MCF 10A (cell line): Measurements from ENCODE around the gene ZIC2. TPM values are rescaled to one million over a fixed set of nuclear protein-coding genes. Genes with fewer than 3 reads are reported as not detected.

Experiments
- BruUV-seq: library from RNA; stranded (reverse); fragments of 400-500 nt; replicated peaks from 2 replicates; lab custom pipeline; 2021; lab: Mats Ljungman, UMichigan
- CTCF ChIA-PET: fragments of 300-600 bp; sonication (Branson Sonifier 250); formaldehyde crosslinking; extraction: SDS; loops from one replicate; lab custom pipeline; 2021; ENCODE audit warnings: antibody characterized with exemption, inconsistent platforms; lab: Yijun Ruan, JAX
- POLR2A ChIA-PET: fragments of 300-600, 350-650 bp; sonication (Branson Sonifier 250); formaldehyde crosslinking; extraction: SDS; loops from one replicate; lab custom pipeline; 2020; ENCODE audit warnings: antibody characterized with exemption, inconsistent platforms; lab: Yijun Ruan, JAX
- DNase-seq: peaks from one replicate; pipeline ENCODE4 v3.0.0-alpha.2; 2018; ENCODE audit not compliant: unreplicated experiment
- H3K27ac Mint-ChIP-seq: one replicate; pipeline ENCODE4 v1.8.0; 2022; ENCODE audit warnings: mild to moderate bottlenecking, low read depth, mixed read lengths; ENCODE audit not compliant: unreplicated experiment
- H3K27me3 Mint-ChIP-seq: one replicate; pipeline ENCODE4 v1.8.0; 2022; ENCODE audit warnings: mixed read lengths; ENCODE audit not compliant: insufficient read depth, unreplicated experiment
- H3K36me3 Mint-ChIP-seq: one replicate; pipeline ENCODE4 v1.8.0; 2022; ENCODE audit warnings: mild to moderate bottlenecking, moderate library complexity, mixed read lengths; ENCODE audit not compliant: insufficient read depth, unreplicated experiment
- H3K4me1 Mint-ChIP-seq: one replicate; pipeline ENCODE4 v1.8.0; 2022; ENCODE audit warnings: mixed read lengths; ENCODE audit not compliant: insufficient read depth, unreplicated experiment
- H3K4me3 Mint-ChIP-seq: one replicate; pipeline ENCODE4 v1.8.0; 2022; ENCODE audit warnings: mild to moderate bottlenecking, moderate library complexity, mixed read lengths; ENCODE audit not compliant: unreplicated experiment
- H3K9me3 Mint-ChIP-seq: one replicate; pipeline ENCODE4 v1.8.0; 2022; ENCODE audit warnings: mixed read lengths; ENCODE audit not compliant: unreplicated experiment
- CTCF ChIP-seq: fragments of 200-600 bp; IDR thresholded peaks from one replicate; pipeline ENCODE4 v1.8.0; 2022; ENCODE audit warnings: antibody characterized with exemption, mild to moderate bottlenecking; ENCODE audit not compliant: unreplicated experiment
- intact Hi-C: fragments of 100-400 bp; cut with micrococcal nuclease; formaldehyde crosslinking; loops from 2 replicates; pipeline ENCODE4 v1.14.1; 2022
- total RNA-seq: library from RNA; stranded (reverse); gene quantifications from 2 replicates; pipeline ENCODE4 v1.2.3, GENCODE V29; 2022

The ZIC2 gene
- total RNA-seq, 1 experiment from 2014 or later: 8.2 TPM

DNA sequence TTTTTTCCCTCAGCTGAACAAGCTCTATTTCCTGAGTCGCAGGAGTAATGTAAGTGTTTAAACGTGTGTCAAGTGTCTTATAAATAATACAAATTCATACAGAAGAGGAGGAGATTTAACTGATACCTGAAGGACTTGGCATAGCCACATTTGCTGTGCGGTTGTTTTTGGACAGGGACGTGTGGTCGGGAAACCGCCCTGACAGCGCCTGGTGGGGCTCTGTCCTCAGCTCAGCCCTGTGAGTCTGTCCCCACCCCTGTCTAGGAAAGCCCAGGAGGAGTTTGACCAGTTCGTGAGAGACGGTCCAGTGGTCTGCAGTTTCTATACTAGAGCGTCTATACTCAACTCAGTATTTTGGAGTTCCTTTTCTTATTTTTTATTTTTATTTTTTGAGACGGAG, 16.7 kb downstream of the ZIC2 start:
- CTCF ChIA-PET: interaction anchor here (0.6 kb wide), 1 partner anchor 1574 kb away, joined by 3 read pairs; no protein-coding TSS in a partner anchor
- Mint-ChIP-seq H3K9me3 (no peaks in the 10 kb centered on the region), H3K27ac (no peak overlapping the region), H3K27me3 (peaks cover 37% of the 10 kb centered on the region), H3K4me3 (no peak overlapping the region), H3K4me1 (peaks cover 2% of the 10 kb centered on the region), H3K36me3 (no peaks in the 10 kb centered on the region)
- POLR2A ChIA-PET: no interaction called here
- intact Hi-C loops: no loop called here
- no peak for DNase-seq
- TF ChIP-seq CTCF: no peak
- no TSS peak for BruUV-seq

- no peak overlapping the region for H3K27ac Mint-ChIP-seq
- H3K4me1 Mint-ChIP-seq: peaks cover 9% of the 10 kb centered on the region
- ChIA-PET CTCF (interaction anchor here (0.6 kb wide), 2 partner anchors 184 to 897 kb away, joined by 3 to 4 read pairs; no protein-coding TSS in a partner anchor), POLR2A (interaction anchor here (0.6 to 1.0 kb wide), 2 partner anchors 20 to 54 kb away, joined by 3 read pairs; no protein-coding TSS in a partner anchor)
- no peak overlapping the region for H3K4me3 Mint-ChIP-seq
- no peaks in the 10 kb centered on the region for H3K27me3 Mint-ChIP-seq
- no peaks in the 10 kb centered on the region for H3K36me3 Mint-ChIP-seq
- no peaks in the 10 kb centered on the region for H3K9me3 Mint-ChIP-seq
- no TSS peak for BruUV-seq
- no peak for DNase-seq
- no peak for TF ChIP-seq CTCF
- intact Hi-C loops: no loop called here
These were observed 33.0 kb downstream of the ZIC2 start for GRCh38 chr13:100014621-100015020.

DNA sequence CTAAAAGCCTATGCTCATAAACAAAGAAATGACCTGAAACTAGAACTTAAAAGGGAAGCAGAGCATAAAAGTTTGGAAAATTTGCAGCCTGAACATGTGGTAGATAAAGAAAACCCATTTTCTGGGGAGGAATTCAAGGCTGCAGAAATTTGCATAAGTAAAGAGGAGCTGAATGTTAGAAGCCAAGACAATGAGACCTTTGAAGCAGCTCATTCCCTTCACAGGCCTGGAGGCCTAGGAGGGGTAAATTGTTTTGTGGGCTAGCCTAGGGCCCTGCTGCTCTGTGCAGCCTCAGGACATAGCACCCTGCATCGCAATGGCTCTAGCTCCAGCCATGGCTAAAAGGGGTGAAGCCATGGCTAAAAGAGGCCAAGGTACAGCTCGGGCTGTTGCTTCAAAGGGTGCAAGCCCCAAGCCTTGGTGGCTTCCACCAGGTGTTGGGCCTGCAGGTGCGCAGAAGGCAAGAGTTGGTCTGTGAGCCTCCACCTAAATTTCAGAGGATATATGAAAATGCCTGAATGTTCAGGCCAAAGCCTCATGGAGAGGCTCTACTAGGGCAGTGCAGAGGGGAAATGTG, 38.3 kb downstream of the ZIC2 start:
- CTCF ChIA-PET: interaction anchor here (0.6 to 1.1 kb wide), 2 partner anchors 103 to 213 kb away, joined by 3 read pairs; no protein-coding TSS in a partner anchor

More for the DNA sequence above, 38.3 kb downstream of the ZIC2 start:
- Mint-ChIP-seq H3K36me3 (no peaks in the 10 kb centered on the region), H3K4me3 (no peak overlapping the region), H3K27ac (no peak overlapping the region), H3K4me1 (peaks cover under 1% of the 10 kb centered on the region), H3K27me3 (no peaks in the 10 kb centered on the region), H3K9me3 (no peaks in the 10 kb centered on the region)
- BruUV-seq: no TSS peak
- intact Hi-C loops: no loop called here
- POLR2A ChIA-PET: interaction anchor here (0.6 kb wide), 2 partner anchors 21 to 46 kb away, joined by 3 read pairs; no protein-coding TSS in a partner anchor
- DNase-seq: no peak
- no peak for TF ChIP-seq CTCF
